Measurements from ENCODE around the gene POLR2L. TPM values are rescaled to one million over a fixed set of nuclear protein-coding genes. Genes with fewer than 3 reads are reported as not detected.

POLR2L gene
- total RNA-seq, 1 experiment from 2014 or later = 211 TPM

- TF ChIP-seq CTCF (IDR thresholded peaks at IDR 0.05 in 2 of 3, conservative IDR thresholded peaks at IDR 0.05 in 1 of 3; ENCODE audit: borderline replicate concordance in 1 of 3, insufficient read depth in 1 of 3, low read depth in 2 of 3, low read length in 2 of 3) (no peak), SIN3A (IDR thresholded peaks at IDR 0.05; ENCODE audit: low read depth) (no peak), ZNF274 (IDR thresholded peaks at IDR 0.05; ENCODE audit: low read depth, low read length) (no peak), ZBTB33 (IDR thresholded peaks at IDR 0.05; ENCODE audit: extremely low read depth, insufficient replicate concordance, low read length) (no peak)
Observed at GRCh38 chr11:860234-861104, 18.1 kb upstream of the POLR2L start (continued).

- intact Hi-C loops (cut with micrococcal nuclease) = no loop called here
- no TSS peak for BruUV-seq (replicated peaks)
- TF ChIP-seq EZH2 (IDR thresholded peaks at IDR 0.05) (no peak), POLR2A (IDR thresholded peaks at IDR 0.05; ENCODE audit: borderline replicate concordance, extremely low read depth, insufficient read depth, insufficient read length) (no peak), FOSL1 (IDR thresholded peaks at IDR 0.05; ENCODE audit: low read depth) (no peak), REST (IDR thresholded peaks at IDR 0.05; ENCODE audit: low read depth) (no peak), EZH2phosphoT487 (IDR thresholded peaks at IDR 0.05; ENCODE audit: borderline replicate concordance) (no peak), CEBPB (IDR thresholded peaks at IDR 0.05; ENCODE audit: low read depth) (no peak), CTCF (IDR thresholded peaks at IDR 0.05 in 2 of 3, conservative IDR thresholded peaks at IDR 0.05 in 1 of 3; ENCODE audit: borderline replicate concordance in 1 of 3, insufficient read depth in 1 of 3, low read depth in 2 of 3, low read length in 2 of 3) (no peak), SIN3A (IDR thresholded peaks at IDR 0.05; ENCODE audit: low read depth) (no peak)
Observed at GRCh38 chr11:859394-860131, 17.2 kb upstream of the POLR2L start.

More at GRCh38 chr11:859394-860131, 17.2 kb upstream of the POLR2L start:
- ChIA-PET CTCF (interaction anchor here (1.3 kb wide), 1 partner anchor 11 kb away, joined by 4 read pairs; no protein-coding TSS in a partner anchor), RAD21 (ENCODE audit: low non-redundant PET in 1 of 2, low total read pairs in 2 of 2, uncharacterized antibody in 2 of 2, unreplicated experiment in 2 of 2) (interaction anchor here in 1 of 2 experiments (0.8 kb wide), 1 partner anchor 257 kb away, joined by 3 read pairs; no protein-coding TSS in a partner anchor), POLR2A (no interaction called here)
- no peaks in the 10 kb centered on the region for H3K79me2 ChIP-seq (ENCODE audit: insufficient read depth, low read length)
- H3K9me2 ChIP-seq (ENCODE audit: insufficient read depth) = no peaks in the 10 kb centered on the region
- H3K9me3 ChIP-seq (ENCODE audit: control insufficient read depth in 1 of 2, insufficient read depth in 1 of 2, low read depth in 1 of 2, low read length in 2 of 2) = no peaks in the 10 kb centered on the region
- no peak for DNase-seq (ENCODE audit: low read depth, low spot score)
- H3K9ac ChIP-seq (ENCODE audit: low read length) = no peak overlapping the region
- no peaks in the 10 kb centered on the region for H3K27me3 ChIP-seq (ENCODE audit: insufficient read depth, low read length)
- no peak overlapping the region for H3K4me3 ChIP-seq (replicated peaks in 1 of 2; ENCODE audit: low read depth in 1 of 2, low read length in 2 of 2)
- ATAC-seq = peak; percentile 55
- peak overlapping the region; percentile 42; the same call in 1 of the 2 replicates for H3K27ac ChIP-seq (ENCODE audit: low read depth, low read length)
- no peaks in the 10 kb centered on the region for H4K20me1 ChIP-seq (ENCODE audit: insufficient read depth)
- H3K4me1 ChIP-seq (ENCODE audit: control insufficient read depth in 1 of 2, insufficient read depth in 2 of 2, low read length in 2 of 2) = peaks cover 7 to 23% of the 10 kb centered on the region in 2 experiments
- peak overlapping the region; percentile 17; the same call in 1 of the 2 replicates for H3K4me2 ChIP-seq (ENCODE audit: low read length)
- no peak overlapping the region for H2AFZ ChIP-seq (ENCODE audit: low read depth, low read length, poor library complexity, severe bottlenecking)
- no peaks in the 10 kb centered on the region for H3K36me3 ChIP-seq (ENCODE audit: control insufficient read depth in 1 of 2, insufficient read depth in 2 of 2, low read length in 2 of 2)
